GM12872 (cell line): ENCODE measurements around the gene CNNM1.

Source experiments
- CTCF ChIP-seq: IDR thresholded peaks from 3 replicates; pipeline ENCODE4 v1.5.1; 2011; ENCODE audit warnings: low read depth, mild to moderate bottlenecking, low read length, moderate library complexity; ENCODE audit not compliant: insufficient read depth

The CNNM1 gene

GRCh38 chr10:99345350-99345749, 16.2 kb downstream of the CNNM1 start:
- no peak for TF ChIP-seq CTCF

GRCh38 chr10:99346247-99346646, 17.1 kb downstream of the CNNM1 start:
- no peak for TF ChIP-seq CTCF

GRCh38 chr10:99347672-99348071, 18.5 kb downstream of the CNNM1 start:
- no peak for TF ChIP-seq CTCF

- TF ChIP-seq CTCF: no peak
These were observed 24.0 kb downstream of the CNNM1 start for GRCh38 chr10:99353182-99353581.

- no peak for TF ChIP-seq CTCF
These were observed 28.5 kb downstream of the CNNM1 start for GRCh38 chr10:99357691-99358090.

- TF ChIP-seq CTCF: no peak
These were observed 28.9 kb downstream of the CNNM1 start for GRCh38 chr10:99358101-99358500.

- no peak for TF ChIP-seq CTCF
These were observed 31.8 kb downstream of the CNNM1 start for GRCh38 chr10:99360934-99361333.

GRCh38 chr10:99364125-99364524, 35.0 kb downstream of the CNNM1 start:
- no peak for TF ChIP-seq CTCF
